ENCODE measurements around the gene ACR. TPM values are rescaled to one million over a fixed set of nuclear protein-coding genes. Genes with fewer than 3 reads are reported as not detected.
A peak's percentile ranks its signal among the peaks of the same experiment; 100 is the strongest.

ACR gene
- total RNA-seq, 1 donor from 2014 or later = 0.22 TPM

DNA sequence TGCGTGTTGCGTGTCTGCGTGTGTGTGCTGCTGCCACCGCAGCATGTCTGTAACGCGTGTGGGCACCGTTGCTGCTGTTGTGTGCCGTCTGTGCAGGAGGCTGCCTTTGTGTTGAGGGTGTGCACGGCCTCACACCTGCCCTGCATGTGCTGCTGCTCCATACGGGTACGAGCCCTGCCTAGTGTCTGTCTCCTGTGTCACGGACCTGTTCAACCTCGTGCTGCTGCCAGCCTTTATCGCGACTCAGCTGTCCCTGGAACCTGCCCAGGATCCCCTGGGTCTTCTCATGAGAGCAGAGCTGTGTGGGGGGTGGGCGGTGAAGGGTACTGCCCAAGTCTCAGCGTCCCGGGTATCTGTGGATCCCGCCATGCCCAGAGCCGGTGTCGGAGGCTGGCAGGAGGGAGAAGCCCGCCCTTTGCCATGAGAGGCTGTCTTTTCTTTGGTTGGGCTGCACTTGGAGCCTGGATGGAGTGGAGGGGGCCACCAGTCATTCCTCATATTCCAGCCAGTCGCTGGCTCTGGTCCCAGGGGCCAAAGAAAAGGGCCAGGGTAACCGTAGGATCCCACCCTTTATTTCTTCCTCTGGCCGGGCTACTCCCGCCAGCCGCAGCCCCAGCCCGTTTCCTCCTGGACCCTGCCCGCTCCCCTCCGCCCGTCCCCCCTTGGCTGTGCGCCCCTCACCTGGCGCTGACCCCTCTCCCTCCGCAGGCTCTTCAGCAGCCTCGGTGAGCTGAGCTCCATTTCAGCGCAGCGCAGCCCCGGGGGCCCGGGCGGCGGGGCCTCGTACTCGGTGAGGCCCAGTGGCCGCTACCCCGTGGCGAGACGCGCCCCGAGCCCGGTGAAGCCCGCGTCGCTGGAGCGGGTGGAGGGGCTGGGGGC lies 7.8 kb upstream of the ACR start:
- Mint-ChIP-seq H3K27me3 (no peaks in the 10 kb centered on the region), H3K36me3 (peaks cover 7% of the 10 kb centered on the region), H3K9me3 (no peaks in the 10 kb centered on the region), H3K4me1 (ENCODE audit: unreplicated experiment) (peaks cover 9% of the 10 kb centered on the region), H3K27ac (no peak overlapping the region), H3K4me3 (no peak overlapping the region)
- TF ChIP-seq, protein P1, sequence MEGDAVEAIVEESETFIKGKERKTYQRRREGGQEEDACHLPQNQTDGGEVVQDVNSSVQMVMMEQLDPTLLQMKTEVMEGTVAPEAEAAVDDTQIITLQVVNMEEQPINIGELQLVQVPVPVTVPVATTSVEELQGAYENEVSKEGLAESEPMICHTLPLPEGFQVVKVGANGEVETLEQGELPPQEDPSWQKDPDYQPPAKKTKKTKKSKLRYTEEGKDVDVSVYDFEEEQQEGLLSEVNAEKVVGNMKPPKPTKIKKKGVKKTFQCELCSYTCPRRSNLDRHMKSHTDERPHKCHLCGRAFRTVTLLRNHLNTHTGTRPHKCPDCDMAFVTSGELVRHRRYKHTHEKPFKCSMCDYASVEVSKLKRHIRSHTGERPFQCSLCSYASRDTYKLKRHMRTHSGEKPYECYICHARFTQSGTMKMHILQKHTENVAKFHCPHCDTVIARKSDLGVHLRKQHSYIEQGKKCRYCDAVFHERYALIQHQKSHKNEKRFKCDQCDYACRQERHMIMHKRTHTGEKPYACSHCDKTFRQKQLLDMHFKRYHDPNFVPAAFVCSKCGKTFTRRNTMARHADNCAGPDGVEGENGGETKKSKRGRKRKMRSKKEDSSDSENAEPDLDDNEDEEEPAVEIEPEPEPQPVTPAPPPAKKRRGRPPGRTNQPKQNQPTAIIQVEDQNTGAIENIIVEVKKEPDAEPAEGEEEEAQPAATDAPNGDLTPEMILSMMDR (conservative IDR thresholded peaks at IDR 0.05) = no peak
- DNase-seq (ENCODE audit: extremely low spot score, unreplicated experiment) = no peak

DNA sequence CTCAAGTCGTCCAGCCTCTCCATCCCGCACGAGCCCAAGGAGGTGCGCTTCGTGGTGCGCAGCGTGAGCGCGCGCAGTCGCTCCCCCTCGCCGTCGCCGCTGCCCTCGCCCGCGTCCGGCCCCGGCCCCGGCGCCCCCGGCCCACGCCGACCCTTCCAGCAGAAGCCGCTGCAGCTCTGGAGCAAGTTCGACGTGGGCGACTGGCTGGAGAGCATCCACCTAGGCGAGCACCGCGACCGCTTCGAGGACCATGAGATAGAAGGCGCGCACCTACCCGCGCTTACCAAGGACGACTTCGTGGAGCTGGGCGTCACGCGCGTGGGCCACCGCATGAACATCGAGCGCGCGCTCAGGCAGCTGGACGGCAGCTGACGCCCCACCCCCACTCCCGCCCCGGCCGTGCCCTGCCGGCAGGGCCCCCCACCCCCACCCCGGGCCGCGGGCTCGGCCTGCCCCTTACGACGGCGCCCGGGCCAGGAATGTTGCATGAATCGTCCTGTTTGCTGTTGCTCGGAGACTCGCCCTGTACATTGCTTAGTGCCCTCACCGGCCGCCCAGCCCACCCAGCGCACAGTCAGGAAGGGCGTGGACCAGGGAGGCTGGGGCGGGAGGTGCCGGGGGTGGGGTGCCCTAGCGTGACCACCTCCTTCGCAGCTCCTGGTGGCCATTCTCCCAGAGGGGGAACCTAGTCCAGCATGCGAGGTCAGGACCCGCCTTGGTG lies 6.9 kb upstream of the ACR start:
- Mint-ChIP-seq H3K4me1 (ENCODE audit: unreplicated experiment) (peaks cover 9% of the 10 kb centered on the region), H3K9me3 (no peaks in the 10 kb centered on the region), H3K36me3 (peaks cover 5% of the 10 kb centered on the region), H3K4me3 (no peak overlapping the region), H3K27ac (no peak overlapping the region), H3K27me3 (peaks cover under 1% of the 10 kb centered on the region)
- DNase-seq (ENCODE audit: extremely low spot score, unreplicated experiment) = peak; percentile 58
- TF ChIP-seq, protein P1 (conservative IDR thresholded peaks at IDR 0.05) = no peak

DNA sequence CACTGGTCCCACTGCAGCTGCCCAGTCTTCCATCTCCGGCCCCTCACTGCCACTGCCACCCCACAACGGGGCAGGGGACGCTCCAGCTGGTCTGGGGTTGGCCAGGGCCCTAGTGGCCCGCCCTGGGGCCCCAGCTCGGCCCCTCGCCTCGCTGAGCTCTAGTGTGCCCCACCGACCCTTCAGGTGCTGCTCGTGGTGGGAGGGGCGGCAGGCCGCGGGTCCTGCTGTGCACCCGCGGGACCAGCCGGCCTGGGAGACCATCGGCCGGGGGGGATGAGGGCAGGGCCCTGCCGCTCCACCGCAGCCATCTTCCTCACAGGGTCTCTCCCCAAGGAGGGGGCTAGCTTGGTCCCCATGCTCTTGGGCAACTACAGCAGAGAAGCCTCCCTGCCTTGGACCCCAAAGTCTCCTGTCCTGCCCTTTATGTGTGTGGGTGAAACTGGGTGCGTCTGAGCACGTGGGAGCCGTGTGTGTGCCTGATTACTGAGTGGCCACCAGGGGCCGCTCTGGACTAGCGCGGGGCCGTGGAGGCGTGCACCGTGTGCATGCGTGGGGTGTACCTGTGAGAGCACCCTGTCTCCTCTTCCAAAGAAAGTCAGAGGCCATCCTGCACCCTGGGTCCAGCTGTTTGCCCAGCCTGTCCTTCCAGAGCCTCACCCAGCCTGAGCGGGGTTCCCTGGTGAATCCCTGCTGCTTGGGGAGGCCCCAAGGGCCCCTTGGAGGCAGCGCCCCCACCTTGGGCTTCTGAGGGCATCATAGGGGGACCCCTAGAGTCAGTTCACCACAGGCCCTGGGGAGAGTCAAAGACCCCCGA lies 6.0 kb upstream of the ACR start:
- DNase-seq (ENCODE audit: extremely low spot score, unreplicated experiment) = peak; percentile 65
- no peak overlapping the region for H3K4me3 Mint-ChIP-seq

DNA sequence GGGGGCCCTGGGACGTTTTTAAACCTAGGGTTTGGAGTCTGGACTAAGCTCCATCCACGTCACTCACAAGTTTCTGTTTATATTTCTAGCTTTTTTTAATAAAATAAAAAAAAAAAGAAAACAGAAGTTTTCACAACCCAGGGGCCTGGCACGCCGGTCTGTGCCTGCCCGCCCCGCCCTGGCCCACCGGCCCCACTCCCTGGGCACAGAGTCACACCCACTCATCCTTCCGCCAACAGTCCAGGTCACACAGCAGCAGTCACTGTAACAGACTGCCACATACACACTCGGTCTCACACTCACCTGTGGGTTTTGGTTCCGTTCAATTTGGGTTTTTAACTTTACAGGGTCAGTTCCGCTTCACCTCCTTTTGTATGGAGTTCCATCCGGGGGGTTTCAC lies 5.3 kb upstream of the ACR start:
- Mint-ChIP-seq H3K27me3 (peaks cover 14% of the 10 kb centered on the region), H3K27ac (no peak overlapping the region), H3K4me3 (no peak overlapping the region), H3K36me3 (no peaks in the 10 kb centered on the region), H3K9me3 (no peaks in the 10 kb centered on the region), H3K4me1 (ENCODE audit: unreplicated experiment) (peaks cover 9% of the 10 kb centered on the region)
- peak; percentile 32 for DNase-seq (ENCODE audit: extremely low spot score, unreplicated experiment)
- TF ChIP-seq, protein P1 (conservative IDR thresholded peaks at IDR 0.05) = no peak

More for the DNA sequence above, 6.0 kb upstream of the ACR start:
- Mint-ChIP-seq H3K36me3 (peaks cover 4% of the 10 kb centered on the region), H3K27me3 (peaks cover 10% of the 10 kb centered on the region), H3K27ac (no peak overlapping the region), H3K9me3 (no peaks in the 10 kb centered on the region), H3K4me1 (ENCODE audit: unreplicated experiment) (peaks cover 9% of the 10 kb centered on the region)
- TF ChIP-seq, protein P1 (conservative IDR thresholded peaks at IDR 0.05) = peak; percentile 77

DNA sequence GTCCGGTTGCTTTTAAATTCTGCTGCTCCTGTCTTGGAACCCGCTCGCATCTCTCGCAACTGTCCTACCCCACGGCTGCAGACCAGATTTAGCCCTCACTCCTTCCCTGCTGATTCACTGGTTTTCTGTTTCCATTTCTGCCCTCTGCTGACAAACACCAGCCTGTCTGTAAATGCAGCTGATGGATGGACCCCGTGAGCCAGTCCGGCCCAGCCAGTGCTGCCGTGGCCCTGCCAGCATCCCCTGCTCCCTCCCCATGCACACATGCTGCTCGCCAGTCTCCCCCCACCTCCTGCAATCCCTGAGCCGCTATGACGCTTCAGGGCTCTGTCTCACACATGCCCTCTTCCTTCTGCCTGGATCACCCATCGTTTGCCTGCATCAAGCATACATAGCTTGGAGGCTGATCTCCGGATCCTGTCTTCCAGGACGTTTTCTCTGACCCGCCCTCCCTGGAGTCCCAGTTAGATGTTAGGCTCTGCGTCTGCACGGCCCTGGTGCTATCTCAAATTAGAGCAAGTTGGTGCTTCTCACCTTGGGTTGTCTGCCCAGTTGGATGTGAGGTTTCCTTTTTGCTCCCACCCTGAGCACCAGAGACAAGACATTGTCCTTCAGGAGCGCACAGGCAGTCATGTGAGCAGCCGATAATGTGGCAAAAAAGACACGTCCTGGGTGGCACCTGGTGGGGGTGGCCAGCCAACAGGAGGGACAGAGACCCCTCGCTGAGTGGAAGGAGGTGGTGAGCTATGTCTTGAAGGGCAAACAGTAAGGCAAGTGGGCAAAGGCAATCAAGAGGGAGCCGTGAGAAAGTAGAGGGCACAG lies 4.3 kb upstream of the ACR start:
- TF ChIP-seq, protein P1 (conservative IDR thresholded peaks at IDR 0.05) = no peak
- DNase-seq (ENCODE audit: extremely low spot score, unreplicated experiment) = peak; percentile 65
- no peaks in the 10 kb centered on the region for H3K36me3 Mint-ChIP-seq
- H3K4me1 Mint-ChIP-seq (ENCODE audit: unreplicated experiment) = peaks cover 9% of the 10 kb centered on the region
- H3K27me3 Mint-ChIP-seq = peaks cover 17% of the 10 kb centered on the region
- H3K9me3 Mint-ChIP-seq = no peaks in the 10 kb centered on the region
- H3K27ac Mint-ChIP-seq = no peak overlapping the region
- no peak overlapping the region for H3K4me3 Mint-ChIP-seq

Measured in type B pancreatic cell (in vitro differentiated cells).